Astrocyte (in vitro differentiated cells and primary cell): Measurements from ENCODE around the gene TMUB1. TPM values are rescaled to one million over a fixed set of nuclear protein-coding genes. Genes with fewer than 3 reads are reported as not detected.

Experiments used
- DNase-seq: peaks from one replicate; pipeline ENCODE4 v3.0.0-alpha.2; 2010; ENCODE audit warnings: low read depth
- FAIRE-seq: peaks from 2 replicates; lab custom pipeline; 2011; peaks lifted over from hg19 to GRCh38; lab: Jason Lieb, UNC
- H2AFZ ChIP-seq: 2 replicates; pipeline ENCODE4 v1.6.0; 2012; ENCODE audit warnings: low read depth, low read length, inconsistent platforms
- H3K27ac ChIP-seq: 2 replicates; pipeline ENCODE4 v1.5.1; 2011; ENCODE audit warnings: low read depth, low read length, inconsistent platforms
- H3K27me3 ChIP-seq: 2 replicates; pipeline ENCODE4 v1.6.0; 2011; ENCODE audit warnings: low read length, inconsistent platforms; ENCODE audit not compliant: insufficient read depth
- H3K36me3 ChIP-seq: 2 replicates; pipeline ENCODE4 v1.5.1; 2011; ENCODE audit warnings: low read length, inconsistent platforms; ENCODE audit not compliant: insufficient read depth
- H3K4me1 ChIP-seq: 2 replicates; pipeline ENCODE4 v1.5.1; 2011; ENCODE audit warnings: low read length, inconsistent platforms; ENCODE audit not compliant: insufficient read depth
- H3K4me2 ChIP-seq: 2 replicates; pipeline ENCODE4 v1.6.0; 2012; ENCODE audit warnings: low read length, inconsistent platforms
- H3K4me3 ChIP-seq: 2 replicates; pipeline ENCODE4 v1.5.1; 2011; ENCODE audit warnings: low read depth, mild to moderate bottlenecking, low read length, inconsistent platforms; ENCODE audit not compliant: insufficient read depth
- H3K79me2 ChIP-seq: 2 replicates; pipeline ENCODE4 v1.6.0; 2012; ENCODE audit warnings: mild to moderate bottlenecking, low read length, inconsistent platforms; ENCODE audit not compliant: insufficient read depth
- H3K9ac ChIP-seq: 2 replicates; pipeline ENCODE4 v1.6.0; 2012; ENCODE audit warnings: mild to moderate bottlenecking, low read length, inconsistent platforms
- H3K9me3 ChIP-seq: 2 replicates; pipeline ENCODE4 v1.5.1; 2012; ENCODE audit warnings: low read depth, mild to moderate bottlenecking, low read length, inconsistent platforms; ENCODE audit not compliant: insufficient read depth
- H4K20me1 ChIP-seq: 2 replicates; pipeline ENCODE4 v1.6.0; 2012; ENCODE audit warnings: low read length, inconsistent platforms; ENCODE audit not compliant: insufficient read depth
- H3K27ac Mint-ChIP-seq: one replicate; pipeline ENCODE4 v1.8.0; 2021; ENCODE audit warnings: mild to moderate bottlenecking, mixed read lengths; ENCODE audit not compliant: unreplicated experiment
- H3K27me3 Mint-ChIP-seq: one replicate; pipeline ENCODE4 v1.8.0; 2021; ENCODE audit warnings: low read depth, mixed read lengths; ENCODE audit not compliant: unreplicated experiment
- H3K36me3 Mint-ChIP-seq: one replicate; pipeline ENCODE4 v1.8.0; 2021; ENCODE audit warnings: low read depth, mixed read lengths; ENCODE audit not compliant: unreplicated experiment
- H3K4me1 Mint-ChIP-seq: one replicate; pipeline ENCODE4 v1.8.0; 2021; ENCODE audit warnings: low read depth, mixed read lengths; ENCODE audit not compliant: unreplicated experiment
- H3K4me3 Mint-ChIP-seq: one replicate; pipeline ENCODE4 v1.8.0; 2021; ENCODE audit warnings: mild to moderate bottlenecking, moderate library complexity, mixed read lengths; ENCODE audit not compliant: unreplicated experiment
- H3K9me3 Mint-ChIP-seq: one replicate; pipeline ENCODE4 v1.8.0; 2021; ENCODE audit warnings: mild to moderate bottlenecking, mixed read lengths; ENCODE audit not compliant: unreplicated experiment
- CTCF ChIP-seq: IDR thresholded peaks from 2 replicates; pipeline ENCODE4 v1.5.1; 2011; ENCODE audit warnings: low read depth, mild to moderate bottlenecking, inconsistent platforms, low read length, moderate library complexity; ENCODE audit not compliant: insufficient read depth
- EZH2 ChIP-seq: IDR thresholded peaks from 2 replicates; pipeline ENCODE4 v1.6.1; 2012; ENCODE audit warnings: mild to moderate bottlenecking, low read length, inconsistent platforms; ENCODE audit not compliant: insufficient read depth
- total RNA-seq: library from RNA; stranded (reverse); gene quantifications from 2 replicates; pipeline ENCODE4 v1.2.1, GENCODE V29; 2021

Gene TMUB1
- total RNA-seq, 1 donor from 2014 or later = 42.9 TPM

GRCh38 chr7:151074817-151075661, 8.3 kb downstream of the TMUB1 start:
- DNase-seq = no peak
- Histone ChIP-seq H3K27me3 (no peaks in the 10 kb centered on the region), H2AFZ (no peak overlapping the region), H3K4me2 (no peak overlapping the region), H3K79me2 (peaks cover 25% of the 10 kb centered on the region), H3K27ac (no peak overlapping the region), H4K20me1 (peaks cover 57% of the 10 kb centered on the region), H3K36me3 (peaks cover 21% of the 10 kb centered on the region), H3K4me3 (no peak overlapping the region), H3K9ac (no peak overlapping the region), H3K4me1 (peaks cover 14% of the 10 kb centered on the region), H3K9me3 (no peaks in the 10 kb centered on the region)
- H3K36me3 Mint-ChIP-seq = peaks cover 14% of the 10 kb centered on the region
- H3K27ac Mint-ChIP-seq = peak overlapping the region; percentile 47
- no peak overlapping the region for H3K4me3 Mint-ChIP-seq
- no peaks in the 10 kb centered on the region for H3K27me3 Mint-ChIP-seq
- FAIRE-seq = no peak
- H3K4me1 Mint-ChIP-seq = peaks cover 11% of the 10 kb centered on the region
- no peaks in the 10 kb centered on the region for H3K9me3 Mint-ChIP-seq
- TF ChIP-seq EZH2 (no peak), CTCF (no peak)

- Histone ChIP-seq H3K4me2 (no peak overlapping the region), H3K27me3 (no peaks in the 10 kb centered on the region), H3K9ac (no peak overlapping the region), H4K20me1 (peaks cover 59% of the 10 kb centered on the region), H3K4me1 (peaks cover 5% of the 10 kb centered on the region), H3K4me3 (no peak overlapping the region), H3K36me3 (peaks cover 26% of the 10 kb centered on the region), H3K27ac (no peak overlapping the region), H2AFZ (no peak overlapping the region), H3K9me3 (no peaks in the 10 kb centered on the region), H3K79me2 (peaks cover 19% of the 10 kb centered on the region)
- DNase-seq (no peak), FAIRE-seq (no peak)
- peaks cover 7% of the 10 kb centered on the region for H3K4me1 Mint-ChIP-seq
- H3K36me3 Mint-ChIP-seq = peaks cover 14% of the 10 kb centered on the region
- no peak for TF ChIP-seq CTCF
- TF ChIP-seq EZH2 = no peak
- no peaks in the 10 kb centered on the region for H3K9me3 Mint-ChIP-seq
- H3K27ac Mint-ChIP-seq = no peak overlapping the region
- no peaks in the 10 kb centered on the region for H3K27me3 Mint-ChIP-seq
- H3K4me3 Mint-ChIP-seq = no peak overlapping the region
Observed at GRCh38 chr7:151073990-151074389, 9.3 kb downstream of the TMUB1 start.
